IMR-90 (cell line): Measurements from ENCODE around the gene TMEM214.

Experiments
- BHLHE40 ChIP-seq: fragments of 150-350 bp; IDR thresholded peaks from 2 replicates; pipeline ENCODE4 v1.6.1; 2016; ENCODE audit warnings: mild to moderate bottlenecking, low read depth, low read length
- CEBPB ChIP-seq: IDR thresholded peaks from 2 replicates; pipeline ENCODE4 v1.6.1; 2012; ENCODE audit warnings: low read depth, low read length, improper control_type of control experiment
- CHD1 ChIP-seq: IDR thresholded peaks from 2 replicates; pipeline ENCODE4 v1.6.1; 2012; ENCODE audit warnings: low read depth, low read length, improper control_type of control experiment
- FOS ChIP-seq: fragments of 150-350 bp; IDR thresholded peaks from 2 replicates; pipeline ENCODE4 v1.6.1; 2016; ENCODE audit warnings: low read depth, low read length
- MAFK ChIP-seq: IDR thresholded peaks from 2 replicates; pipeline ENCODE4 v1.6.1; 2012; ENCODE audit warnings: low read depth, low read length, improper control_type of control experiment
- MAZ ChIP-seq: IDR thresholded peaks from 2 replicates; pipeline ENCODE4 v1.6.1; 2012; ENCODE audit warnings: low read depth, mild to moderate bottlenecking, low read length, improper control_type of control experiment, moderate library complexity, borderline replicate concordance
- MXI1 ChIP-seq: IDR thresholded peaks from 2 replicates; pipeline ENCODE4 v1.6.1; 2012; ENCODE audit warnings: low read depth, mild to moderate bottlenecking, low read length, moderate library complexity, borderline replicate concordance
- POLR2A ChIP-seq: IDR thresholded peaks from 2 replicates; pipeline ENCODE4 v1.6.1; 2012; ENCODE audit warnings: mild to moderate bottlenecking, low read depth, low read length
- RAD21 ChIP-seq: IDR thresholded peaks from 2 replicates; pipeline ENCODE4 v1.6.1; 2012; ENCODE audit warnings: low read length, improper control_type of control experiment
- RCOR1 ChIP-seq: IDR thresholded peaks from 2 replicates; pipeline ENCODE4 v1.6.1; 2012; ENCODE audit warnings: mild to moderate bottlenecking, low read length, improper control_type of control experiment; ENCODE audit not compliant: insufficient replicate concordance
- RFX5 ChIP-seq: IDR thresholded peaks from 2 replicates; pipeline ENCODE4 v1.8.0; 2012; ENCODE audit warnings: low read depth, mild to moderate bottlenecking, low read length, moderate library complexity
- SMC3 ChIP-seq: fragments of 150-350 bp; IDR thresholded peaks from 2 replicates; pipeline ENCODE4 v1.6.1; 2016; ENCODE audit warnings: low read depth, mild to moderate bottlenecking, antibody characterized with exemption, low read length, moderate library complexity
- TF ChIP-seq, protein P1 (sequence below): fragments of 150-350 bp; IDR thresholded peaks from 2 replicates; pipeline ENCODE4 v1.6.1; 2017; ENCODE audit warnings: mild to moderate bottlenecking, antibody characterized with exemption, low read length, low read depth
- TF ChIP-seq, protein P2 (sequence below): conservative IDR thresholded peaks from 2 replicates; pipeline ENCODE4 v1.5.1; 2012; ENCODE audit warnings: mild to moderate bottlenecking, low read depth, low read length, improper control_type of control experiment

DNA sequence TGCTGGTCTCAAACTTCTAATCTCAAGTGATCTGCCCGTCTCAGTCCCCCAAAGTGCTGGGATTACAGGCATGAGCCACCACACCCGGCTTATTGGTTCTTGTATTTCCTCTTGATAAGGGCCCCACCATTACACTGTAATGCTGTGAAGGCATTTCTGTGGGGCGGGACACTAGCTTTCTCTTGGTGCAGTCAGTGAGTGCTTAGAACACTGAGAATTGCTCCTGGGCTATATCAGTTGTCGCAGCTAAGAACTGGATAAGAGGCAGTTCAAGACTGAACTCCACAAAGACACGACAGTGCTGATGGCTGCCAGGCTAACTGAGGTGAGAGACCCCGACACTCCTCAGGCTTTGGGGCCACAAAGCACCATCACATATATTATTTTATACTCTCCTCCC is 55.9 kb downstream of the TMEM214 start:
- TF ChIP-seq POLR2A (no peak), BHLHE40 (no peak), FOS (no peak), CEBPB (no peak), RAD21 (no peak), RFX5 (no peak), MXI1 (no peak), MAZ (no peak), SMC3 (no peak), MAFK (no peak), RCOR1 (no peak), CHD1 (no peak)
- TF ChIP-seq, protein P1, sequence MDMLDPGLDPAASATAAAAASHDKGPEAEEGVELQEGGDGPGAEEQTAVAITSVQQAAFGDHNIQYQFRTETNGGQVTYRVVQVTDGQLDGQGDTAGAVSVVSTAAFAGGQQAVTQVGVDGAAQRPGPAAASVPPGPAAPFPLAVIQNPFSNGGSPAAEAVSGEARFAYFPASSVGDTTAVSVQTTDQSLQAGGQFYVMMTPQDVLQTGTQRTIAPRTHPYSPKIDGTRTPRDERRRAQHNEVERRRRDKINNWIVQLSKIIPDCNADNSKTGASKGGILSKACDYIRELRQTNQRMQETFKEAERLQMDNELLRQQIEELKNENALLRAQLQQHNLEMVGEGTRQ: no peak
- TF ChIP-seq, protein P2, sequence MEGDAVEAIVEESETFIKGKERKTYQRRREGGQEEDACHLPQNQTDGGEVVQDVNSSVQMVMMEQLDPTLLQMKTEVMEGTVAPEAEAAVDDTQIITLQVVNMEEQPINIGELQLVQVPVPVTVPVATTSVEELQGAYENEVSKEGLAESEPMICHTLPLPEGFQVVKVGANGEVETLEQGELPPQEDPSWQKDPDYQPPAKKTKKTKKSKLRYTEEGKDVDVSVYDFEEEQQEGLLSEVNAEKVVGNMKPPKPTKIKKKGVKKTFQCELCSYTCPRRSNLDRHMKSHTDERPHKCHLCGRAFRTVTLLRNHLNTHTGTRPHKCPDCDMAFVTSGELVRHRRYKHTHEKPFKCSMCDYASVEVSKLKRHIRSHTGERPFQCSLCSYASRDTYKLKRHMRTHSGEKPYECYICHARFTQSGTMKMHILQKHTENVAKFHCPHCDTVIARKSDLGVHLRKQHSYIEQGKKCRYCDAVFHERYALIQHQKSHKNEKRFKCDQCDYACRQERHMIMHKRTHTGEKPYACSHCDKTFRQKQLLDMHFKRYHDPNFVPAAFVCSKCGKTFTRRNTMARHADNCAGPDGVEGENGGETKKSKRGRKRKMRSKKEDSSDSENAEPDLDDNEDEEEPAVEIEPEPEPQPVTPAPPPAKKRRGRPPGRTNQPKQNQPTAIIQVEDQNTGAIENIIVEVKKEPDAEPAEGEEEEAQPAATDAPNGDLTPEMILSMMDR: no peak
